HepG2 (cell line): ENCODE data around the gene CORO7. TPM values are rescaled to one million over a fixed set of nuclear protein-coding genes. Genes with fewer than 3 reads are reported as not detected.

ENCODE experiments used
- AKNA ChIP-seq: sonication (generic); formaldehyde crosslinking; IDR thresholded peaks from 2 replicates; pipeline ENCODE4 v1.4.0; 2020; ENCODE audit warnings: missing genetic modification reagents, borderline replicate concordance
- KDM5A ChIP-seq: fragments of 200-600 bp; sonication (generic); IDR thresholded peaks from 2 replicates; pipeline ENCODE4 v1.7.0; 2018; ENCODE audit warnings: antibody characterized with exemption, mild to moderate bottlenecking, low read length, borderline replicate concordance
- KMT2A ChIP-seq: sonication (generic); formaldehyde crosslinking; IDR thresholded peaks from 2 replicates; pipeline ENCODE4 v1.4.0; 2020; ENCODE audit warnings: missing genetic modification reagents
- MATR3 ChIP-seq: sonication (generic); formaldehyde crosslinking; IDR thresholded peaks from 2 replicates; pipeline ENCODE4 v1.4.0; 2020; ENCODE audit warnings: missing genetic modification reagents
- PAXIP1 ChIP-seq: sonication (generic); formaldehyde crosslinking; conservative IDR thresholded peaks from 2 replicates; pipeline ENCODE4 v1.4.0; 2020; ENCODE audit warnings: mild to moderate bottlenecking, missing genetic modification reagents, moderate library complexity
- TBX3 ChIP-seq: fragments of 450-650 bp; IDR thresholded peaks from 2 replicates; pipeline ENCODE4 v1.6.1; 2017; ENCODE audit warnings: antibody characterized with exemption, mild to moderate bottlenecking, inconsistent platforms, borderline replicate concordance
- ZHX1 ChIP-seq: sonication (generic); formaldehyde crosslinking; IDR thresholded peaks from 2 replicates; pipeline ENCODE4 v1.8.1; 2022; ENCODE audit warnings: low read depth, mild to moderate bottlenecking, missing genetic modification reagents
- ZKSCAN1 ChIP-seq: fragments of 150-350 bp; IDR thresholded peaks from 2 replicates; pipeline ENCODE4 v1.6.1; 2014; ENCODE audit warnings: low read length
- ZNF142 ChIP-seq: sonication (generic); formaldehyde crosslinking; IDR thresholded peaks from 2 replicates; pipeline ENCODE4 v1.4.0; 2020; ENCODE audit warnings: missing genetic modification reagents
- ZNF17 ChIP-seq: sonication (generic); formaldehyde crosslinking; IDR thresholded peaks from 2 replicates; pipeline ENCODE4 v1.5.0; 2020; ENCODE audit warnings: mild to moderate bottlenecking, missing genetic modification reagents
- ZNF615 ChIP-seq: sonication (generic); formaldehyde crosslinking; IDR thresholded peaks from 2 replicates; pipeline ENCODE4 v1.5.0; 2020; ENCODE audit warnings: mild to moderate bottlenecking, missing genetic modification reagents, borderline replicate concordance
- ZNF660 ChIP-seq: sonication (generic); formaldehyde crosslinking; IDR thresholded peaks from 2 replicates; pipeline ENCODE4 v1.5.1; 2020; ENCODE audit warnings: mild to moderate bottlenecking, low read depth, missing genetic modification reagents, borderline replicate concordance
- polyA plus RNA-seq, 8 experiments: library from polyadenylated mRNA; depleted of rRNA in 3 of 8; stranded (reverse) in 7 of 8; unstranded in 1 of 8; fragments of >200 nt; fragmentation: Illumina TruSeq in 4 of 8; extraction: Trizol in 4 of 8; gene quantifications; 2 replicates each; pipeline versions ENCODE4 v1.2.1 to v1.2.3, GENCODE V29; 2011 to 2016; ENCODE audit warnings: low read depth in 4 of 8, missing spikeins in 1 of 8, mixed read lengths in 1 of 8; ENCODE audit not compliant: insufficient read depth in 1 of 8
- total RNA-seq, 5 experiments: library from RNA; depleted of rRNA; stranded (reverse); fragments of >200 nt; fragmentation: Illumina TruSeq; extraction: Trizol; gene quantifications; 2 replicates each; pipeline ENCODE4 v1.2.3, GENCODE V29; 2016; ENCODE audit warnings: low read depth in 1 of 5

The CORO7 gene
- total and polyA plus RNA-seq, 2 of the 13 experiments (the other 11 are each of a cell fraction or from before 2014, with no cell fraction given): 9.9 to 14.3 TPM

- TF ChIP-seq AKNA (CRISPR knock-in tag) (no peak), PAXIP1 (CRISPR knock-in tag) (peak; percentile 95), ZKSCAN1 (no peak; the same call in 1 of the 2 replicates), KDM5A (no peak), KMT2A (CRISPR knock-in tag) (no peak), TBX3 (peak; percentile 68), ZNF615 (CRISPR knock-in tag) (no peak), ZNF17 (CRISPR knock-in tag) (no peak), ZNF142 (no peak), ZNF660 (no peak), MATR3 (CRISPR knock-in tag) (no peak), ZHX1 (CRISPR knock-in tag) (0 out of 2 replicates have a peak, but pooled peaks have one; percentile 24)
These were observed 49.0 kb downstream of the CORO7 start (continued) for GRCh38 chr16:4367393-4367856.
